Measurements from ENCODE around the gene EFCAB14. TPM values are rescaled to one million over a fixed set of nuclear protein-coding genes. Genes with fewer than 3 reads are reported as not detected.

Gene EFCAB14
- total RNA-seq = 40.7 and 71.2 TPM in 2 replicates

GRCh38 chr1:46718727-46719622 lies at the start of gene EFCAB14:
EFCAB14 (minus strand) TSS chr1:46719114; CDS start chr1:46718087, 1,027 bp downstream.

DNA sequence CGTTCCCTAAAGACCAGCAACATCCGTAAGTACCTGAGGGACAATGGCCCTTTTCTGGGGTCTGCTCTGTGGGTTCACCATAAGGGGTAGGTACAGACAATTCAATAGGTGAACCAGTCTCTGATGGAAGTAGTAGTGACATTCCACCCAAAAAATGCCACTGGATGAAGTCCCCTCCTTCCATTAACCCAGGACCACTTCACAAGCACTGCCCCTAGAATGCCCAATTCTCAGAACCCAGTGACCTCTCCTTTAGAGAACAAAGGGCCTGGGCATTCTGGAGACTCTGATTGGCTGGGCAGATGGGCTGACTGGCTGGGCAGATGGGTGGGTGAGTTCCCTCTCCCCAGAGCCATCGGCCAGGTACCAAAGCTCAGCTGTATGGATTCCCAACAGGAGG lies 47.4 kb downstream of the EFCAB14 start, which contains the start of gene TEX38:
Gene TEX38, plus strand, starts transcription at position 301 of the 400 bp plus-strand sequence. Its CDS starts 81 bp downstream, at position 382.

DNA sequence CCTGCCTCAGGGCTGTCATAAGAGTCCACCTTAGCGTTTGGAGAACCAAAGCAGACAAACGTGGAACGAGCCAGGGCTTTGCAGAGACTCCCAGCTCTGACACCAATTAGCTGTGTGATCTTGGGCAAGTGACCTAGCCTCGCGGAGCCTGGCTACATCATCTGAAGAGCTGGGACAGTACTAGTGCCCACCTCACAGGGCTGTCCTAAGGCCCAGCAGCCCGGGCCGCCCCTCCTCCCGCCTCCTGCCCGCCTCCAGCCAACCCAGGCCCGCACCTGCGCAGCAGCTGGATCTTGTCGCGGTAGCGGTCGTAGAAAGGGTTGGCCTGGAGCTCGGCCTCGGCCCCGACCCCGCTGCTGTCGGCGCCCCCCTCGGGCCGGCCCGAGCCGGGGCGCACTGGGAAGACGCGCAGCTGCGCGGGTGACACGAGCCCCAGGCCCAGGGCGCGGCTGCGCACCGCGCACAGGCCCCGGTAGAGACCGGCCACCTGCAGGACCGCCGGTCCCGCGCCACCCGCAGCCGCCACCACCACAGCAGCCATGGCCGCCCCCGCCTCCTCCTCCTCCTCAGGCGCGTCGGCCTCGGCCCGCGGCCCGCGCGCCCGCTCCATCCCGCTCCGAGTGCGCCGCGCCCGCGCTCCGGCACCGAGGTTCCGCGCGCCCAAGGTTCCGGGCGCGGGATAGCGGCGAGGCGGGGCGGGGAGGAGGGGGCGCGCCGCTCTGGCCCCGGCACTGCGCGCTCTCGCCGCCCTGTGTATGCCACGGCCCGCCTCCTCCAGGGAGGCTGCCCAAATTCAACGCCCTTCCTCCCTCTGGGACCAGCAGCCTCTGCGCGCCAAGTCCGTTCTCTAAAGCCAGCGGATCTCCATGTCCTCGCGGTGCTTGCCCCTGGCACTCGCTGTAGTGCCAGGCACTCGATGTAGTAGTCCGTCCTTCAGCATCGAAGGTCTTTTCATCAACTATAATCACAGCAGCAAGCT lies 50.8 kb downstream of the EFCAB14 start, which contains the start of gene ATPAF1:
Gene ATPAF1, minus strand, starts transcription at position 583 of the 979 bp plus-strand sequence. Its CDS starts 42 bp downstream, at position 541.

Other genes with a start within 250 kb of the EFCAB14 start
- not detected in 2 replicates for gene DMBX1, start 229.3 kb downstream of the EFCAB14 start, total RNA-seq
- gene KNCN, start 167.5 kb downstream of the EFCAB14 start, total RNA-seq = not detected in 2 replicates
- 8.1 and 10.4 TPM in 2 replicates for gene MKNK1, start 114.8 kb downstream of the EFCAB14 start, total RNA-seq
- gene MOB3C, start 102.3 kb downstream of the EFCAB14 start, total RNA-seq = 6.5 and 7.2 TPM in 2 replicates
- gene ATPAF1, start 50.8 kb downstream of the EFCAB14 start, total RNA-seq = 34.2 and 39.9 TPM in 2 replicates
- not detected in 2 replicates for gene TEX38, start 47.3 kb downstream of the EFCAB14 start, total RNA-seq
- 0.72 TPM in 1 of 2 replicates, not detected in the other for gene CYP4B1, start 79.9 kb upstream of the EFCAB14 start, total RNA-seq
- gene CYP4A11, start 222.4 kb upstream of the EFCAB14 start, total RNA-seq = not detected in 2 replicates

All from tracheal epithelial cell (primary cell).